SK-N-SH treated with all-trans-retinoic acid at 6 μM for 48 hours (cell line): ENCODE results near the gene EML2.
"Not testable (repeated sequence)": the region's sequence is repeated elsewhere in the genome, so short reads cannot be mapped to it uniquely, and the experiment has no call there.

ENCODE experiments used
- ATAC-seq: fragments of 200-7000 bp; cut with Tn5 transposase; 3 replicates; pipeline ENCODE4 v1.9.1; 2020; ENCODE audit warnings: mild to moderate bottlenecking, moderate library complexity
- ARNTL ChIP-seq: fragments of 450-650 bp; formaldehyde crosslinking; IDR thresholded peaks from 2 replicates; pipeline ENCODE4 v1.5.0; 2020; ENCODE audit warnings: low read depth, mild to moderate bottlenecking, moderate library complexity, borderline replicate concordance
- BACH2 ChIP-seq: fragments of 250-450 bp; sonication (Bioruptor Pico); IDR thresholded peaks from 2 replicates; pipeline ENCODE4 v1.9.0; 2021; ENCODE audit warnings: mild to moderate bottlenecking, borderline replicate concordance
- CREB5 ChIP-seq: fragments of 250-450 bp; sonication (Bioruptor Pico); IDR thresholded peaks from 2 replicates; pipeline ENCODE4 v1.5.1; 2020; ENCODE audit warnings: low read depth, mild to moderate bottlenecking, moderate library complexity
- CSDC2 ChIP-seq: fragments of 250-450 bp; sonication (Bioruptor Pico); IDR thresholded peaks from 2 replicates; pipeline ENCODE4 v1.5.0; 2020; ENCODE audit warnings: mild to moderate bottlenecking, moderate library complexity
- GLIS3 ChIP-seq: fragments of 250-450 bp; sonication (Bioruptor Pico); IDR thresholded peaks from 2 replicates; pipeline ENCODE4 v1.5.0; 2020; ENCODE audit warnings: mild to moderate bottlenecking, moderate library complexity
- ISL1 ChIP-seq: fragments of 250-450 bp; sonication (Bioruptor Pico); IDR thresholded peaks from 2 replicates; pipeline ENCODE4 v2.1.2; 2022; ENCODE audit warnings: mild to moderate bottlenecking, moderate library complexity
- OSR1 ChIP-seq: fragments of 250-450 bp; sonication (Bioruptor Pico); IDR thresholded peaks from 2 replicates; pipeline ENCODE4 v1.8.0; 2022; ENCODE audit warnings: moderate library complexity, mild to moderate bottlenecking, inconsistent platforms
- PPARA ChIP-seq: fragments of 250-450 bp; sonication (Bioruptor Pico); IDR thresholded peaks from 2 replicates; pipeline ENCODE4 v1.5.0; 2020; ENCODE audit warnings: mild to moderate bottlenecking, borderline replicate concordance
- RARB ChIP-seq: fragments of 250-450 bp; sonication (Bioruptor Pico); IDR thresholded peaks from 2 replicates; pipeline ENCODE4 v1.8.0; 2021; ENCODE audit warnings: mild to moderate bottlenecking, moderate library complexity
- SNAI2 ChIP-seq: fragments of 250-450 bp; sonication (Bioruptor Pico); IDR thresholded peaks from 2 replicates; pipeline ENCODE4 v1.5.0; 2020; ENCODE audit warnings: mild to moderate bottlenecking, moderate library complexity
- TCF4 ChIP-seq: fragments of 250-450 bp; sonication (Bioruptor Pico); IDR thresholded peaks from 2 replicates; pipeline ENCODE4 v1.8.0; 2021; ENCODE audit warnings: mild to moderate bottlenecking, moderate library complexity, borderline replicate concordance
- TOX ChIP-seq: fragments of 250-450 bp; sonication (Bioruptor Pico); IDR thresholded peaks from 2 replicates; pipeline ENCODE4 v1.8.0; 2021; ENCODE audit warnings: mild to moderate bottlenecking, moderate library complexity, borderline replicate concordance
- ZC3H10 ChIP-seq: fragments of 250-450 bp; sonication (Bioruptor Pico); IDR thresholded peaks from 2 replicates; pipeline ENCODE4 v1.5.1; 2021; ENCODE audit warnings: mild to moderate bottlenecking, moderate library complexity
- ZFP3 ChIP-seq: fragments of 250-450 bp; sonication (Bioruptor Pico); IDR thresholded peaks from 2 replicates; pipeline ENCODE4 v1.5.0; 2020; ENCODE audit warnings: mild to moderate bottlenecking, moderate library complexity
- ZFP30 ChIP-seq: fragments of 450-650 bp; formaldehyde crosslinking; IDR thresholded peaks from 2 replicates; pipeline ENCODE4 v1.5.0; 2022; ENCODE audit warnings: mild to moderate bottlenecking, moderate library complexity
- ZNF70 ChIP-seq: fragments of 450-650 bp; formaldehyde crosslinking; IDR thresholded peaks from 2 replicates; pipeline ENCODE4 v1.5.0; 2020; ENCODE audit warnings: mild to moderate bottlenecking, moderate library complexity
- TF ChIP-seq, protein P1 (sequence below): fragments of 250-450 bp; sonication (Bioruptor Pico); IDR thresholded peaks from 2 replicates; pipeline ENCODE4 v1.5.0; 2020; ENCODE audit warnings: mild to moderate bottlenecking, moderate library complexity
- TF ChIP-seq, protein P2 (sequence below): fragments of 250-450 bp; sonication (Bioruptor Pico); IDR thresholded peaks from 2 replicates; pipeline ENCODE4 v1.8.0; 2020; ENCODE audit warnings: mild to moderate bottlenecking, moderate library complexity, borderline replicate concordance

EML2 gene

DNA sequence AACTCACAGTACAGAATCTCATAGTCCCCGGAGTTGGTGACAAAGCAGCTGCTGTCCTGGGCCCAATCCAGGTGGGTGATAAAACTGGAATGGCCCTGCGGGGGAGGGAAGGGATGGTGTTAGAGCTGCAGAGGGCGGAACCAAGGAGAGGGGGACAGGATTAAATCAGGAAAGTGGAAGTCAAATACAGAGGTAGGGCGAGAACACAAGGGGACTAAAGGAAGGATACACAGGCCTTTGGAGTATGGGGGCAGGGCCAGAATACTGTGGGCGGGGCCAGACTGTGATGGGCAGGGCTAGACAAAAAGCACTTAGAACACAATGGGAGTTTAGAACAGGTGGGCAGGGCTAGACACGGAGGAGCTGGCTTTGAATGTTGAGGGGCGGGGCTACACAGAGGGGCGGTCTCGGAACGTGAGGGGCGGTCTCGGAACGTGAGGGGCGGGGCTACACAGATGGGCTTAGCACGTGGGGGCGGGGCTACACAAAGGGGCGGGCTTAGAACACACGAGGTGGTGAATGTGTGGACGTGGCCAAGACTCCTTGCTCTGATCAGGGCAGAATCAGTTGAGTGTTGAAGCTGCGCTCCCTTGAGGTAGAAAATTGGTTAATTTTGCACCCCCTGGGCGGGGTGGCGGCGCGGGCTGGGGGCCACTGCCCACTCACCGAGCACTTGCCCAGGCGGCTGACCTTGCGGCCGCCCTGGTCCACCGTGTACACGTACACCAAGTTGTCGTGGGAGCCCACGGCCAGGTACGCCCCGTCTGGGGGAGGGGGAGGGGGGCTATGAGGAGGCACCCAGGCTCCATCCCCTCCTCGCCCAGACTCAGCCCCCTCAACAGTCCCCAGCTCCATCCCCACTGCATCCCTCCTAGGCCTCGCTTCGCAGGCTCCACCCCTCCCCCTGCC is 23.1 kb downstream of the EML2 start:
- no peak for TF ChIP-seq ARNTL (CRISPR knock-in tag)
- TF ChIP-seq SNAI2, result no peak
- TF ChIP-seq TCF4, result no peak
- TF ChIP-seq CSDC2 (CRISPR knock-in tag), result no peak
- no peak for TF ChIP-seq CREB5 (CRISPR knock-in tag)
- no peak for TF ChIP-seq ZC3H10 (CRISPR knock-in tag)
- no peak for TF ChIP-seq ZFP30 (CRISPR knock-in tag)
- no peak for TF ChIP-seq BACH2 (CRISPR knock-in tag)
- no peak for TF ChIP-seq RARB (CRISPR knock-in tag)
- TF ChIP-seq ZFP3, result no peak
- TF ChIP-seq GLIS3, result no peak
- no peak for TF ChIP-seq PPARA (CRISPR knock-in tag)
- TF ChIP-seq, protein P1, sequence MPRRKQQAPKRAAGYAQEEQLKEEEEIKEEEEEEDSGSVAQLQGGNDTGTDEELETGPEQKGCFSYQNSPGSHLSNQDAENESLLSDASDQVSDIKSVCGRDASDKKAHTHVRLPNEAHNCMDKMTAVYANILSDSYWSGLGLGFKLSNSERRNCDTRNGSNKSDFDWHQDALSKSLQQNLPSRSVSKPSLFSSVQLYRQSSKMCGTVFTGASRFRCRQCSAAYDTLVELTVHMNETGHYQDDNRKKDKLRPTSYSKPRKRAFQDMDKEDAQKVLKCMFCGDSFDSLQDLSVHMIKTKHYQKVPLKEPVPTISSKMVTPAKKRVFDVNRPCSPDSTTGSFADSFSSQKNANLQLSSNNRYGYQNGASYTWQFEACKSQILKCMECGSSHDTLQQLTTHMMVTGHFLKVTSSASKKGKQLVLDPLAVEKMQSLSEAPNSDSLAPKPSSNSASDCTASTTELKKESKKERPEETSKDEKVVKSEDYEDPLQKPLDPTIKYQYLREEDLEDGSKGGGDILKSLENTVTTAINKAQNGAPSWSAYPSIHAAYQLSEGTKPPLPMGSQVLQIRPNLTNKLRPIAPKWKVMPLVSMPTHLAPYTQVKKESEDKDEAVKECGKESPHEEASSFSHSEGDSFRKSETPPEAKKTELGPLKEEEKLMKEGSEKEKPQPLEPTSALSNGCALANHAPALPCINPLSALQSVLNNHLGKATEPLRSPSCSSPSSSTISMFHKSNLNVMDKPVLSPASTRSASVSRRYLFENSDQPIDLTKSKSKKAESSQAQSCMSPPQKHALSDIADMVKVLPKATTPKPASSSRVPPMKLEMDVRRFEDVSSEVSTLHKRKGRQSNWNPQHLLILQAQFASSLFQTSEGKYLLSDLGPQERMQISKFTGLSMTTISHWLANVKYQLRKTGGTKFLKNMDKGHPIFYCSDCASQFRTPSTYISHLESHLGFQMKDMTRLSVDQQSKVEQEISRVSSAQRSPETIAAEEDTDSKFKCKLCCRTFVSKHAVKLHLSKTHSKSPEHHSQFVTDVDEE, result no peak
- TF ChIP-seq OSR1 (CRISPR knock-in tag), result no peak
- TF ChIP-seq TOX (CRISPR knock-in tag), result no peak
- TF ChIP-seq, all 23 proteins: peak for 0
- ATAC-seq, result peak; percentile 91

- ATAC-seq, result not testable (repeated sequence)
Measured at GRCh38 chr19:45615056-45615455, 24.1 kb downstream of the EML2 start.

GRCh38 chr19:45613926-45614725 is 25.1 kb downstream of the EML2 start:
- TF ChIP-seq ZFP3 (no peak), PPARA (CRISPR knock-in tag) (no peak), ZC3H10 (CRISPR knock-in tag) (no peak), CSDC2 (CRISPR knock-in tag) (no peak), ARNTL (CRISPR knock-in tag) (no peak)
- TF ChIP-seq, protein P1, result no peak
- ATAC-seq, result peak; percentile 85

DNA sequence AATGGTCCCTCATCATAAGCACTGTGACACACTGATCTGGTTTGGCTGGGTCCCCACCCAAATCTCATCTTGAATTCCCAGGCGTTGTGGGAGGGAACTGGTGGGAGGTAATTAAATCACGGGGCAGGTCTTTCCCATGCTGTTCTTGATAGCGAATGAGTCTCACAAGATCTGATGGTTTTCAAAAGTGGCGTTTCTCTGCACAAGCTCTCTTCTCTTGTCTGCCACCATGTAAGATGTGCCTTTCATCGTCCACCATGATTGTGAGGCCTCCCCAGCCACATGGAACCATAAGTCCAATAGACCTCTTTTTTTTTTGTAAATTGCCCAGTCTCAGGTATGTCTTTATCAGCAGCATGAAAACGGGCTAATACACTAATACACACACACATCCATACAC is 30.2 kb downstream of the EML2 start:
- ATAC-seq, result no peak
- TF ChIP-seq ISL1, result no peak
- no peak for TF ChIP-seq TOX (CRISPR knock-in tag)
- TF ChIP-seq CREB5 (CRISPR knock-in tag), result no peak
- TF ChIP-seq SNAI2, result no peak
- no peak for TF ChIP-seq CSDC2 (CRISPR knock-in tag)
- no peak for TF ChIP-seq ZFP30 (CRISPR knock-in tag)
- TF ChIP-seq ZNF70 (CRISPR knock-in tag), result no peak
- TF ChIP-seq, protein P2, sequence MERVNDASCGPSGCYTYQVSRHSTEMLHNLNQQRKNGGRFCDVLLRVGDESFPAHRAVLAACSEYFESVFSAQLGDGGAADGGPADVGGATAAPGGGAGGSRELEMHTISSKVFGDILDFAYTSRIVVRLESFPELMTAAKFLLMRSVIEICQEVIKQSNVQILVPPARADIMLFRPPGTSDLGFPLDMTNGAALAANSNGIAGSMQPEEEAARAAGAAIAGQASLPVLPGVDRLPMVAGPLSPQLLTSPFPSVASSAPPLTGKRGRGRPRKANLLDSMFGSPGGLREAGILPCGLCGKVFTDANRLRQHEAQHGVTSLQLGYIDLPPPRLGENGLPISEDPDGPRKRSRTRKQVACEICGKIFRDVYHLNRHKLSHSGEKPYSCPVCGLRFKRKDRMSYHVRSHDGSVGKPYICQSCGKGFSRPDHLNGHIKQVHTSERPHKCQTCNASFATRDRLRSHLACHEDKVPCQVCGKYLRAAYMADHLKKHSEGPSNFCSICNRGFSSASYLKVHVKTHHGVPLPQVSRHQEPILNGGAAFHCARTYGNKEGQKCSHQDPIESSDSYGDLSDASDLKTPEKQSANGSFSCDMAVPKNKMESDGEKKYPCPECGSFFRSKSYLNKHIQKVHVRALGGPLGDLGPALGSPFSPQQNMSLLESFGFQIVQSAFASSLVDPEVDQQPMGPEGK (CRISPR knock-in tag), result no peak
- no peak for TF ChIP-seq PPARA (CRISPR knock-in tag)
- no peak for TF ChIP-seq OSR1 (CRISPR knock-in tag)
- TF ChIP-seq, protein P1, result no peak
